ENCODE results near the gene SIGLEC11. TPM values are rescaled to one million over a fixed set of nuclear protein-coding genes. Genes with fewer than 3 reads are reported as not detected.
A peak's percentile ranks its signal among the peaks of the same experiment; 100 is the strongest.

SIGLEC11 gene
- polyA plus RNA-seq, 1 donor: 23.8 TPM

GRCh38 chr19:49983645-49984229 is 22.8 kb upstream of the SIGLEC11 start:
- H3K9me3 ChIP-seq (ENCODE audit: control insufficient read depth, low read depth, low read length): no peaks in the 10 kb centered on the region
- peaks cover 27% of the 10 kb centered on the region for H3K4me1 ChIP-seq (ENCODE audit: control insufficient read depth, insufficient read depth, low read length)
- H3K27me3 ChIP-seq (ENCODE audit: control insufficient read depth, insufficient read depth, low read length): no peaks in the 10 kb centered on the region
- no peak overlapping the region for H3K27ac ChIP-seq (ENCODE audit: low read length)
- peak in 1 of 2 donors; percentile 37 for DNase-seq
- H3K36me3 ChIP-seq (ENCODE audit: control insufficient read depth, insufficient read depth, low read length): peaks cover 48% of the 10 kb centered on the region
- WGBS (ENCODE audit: insufficient coverage, low lambda C conversion rate): no CpG with 5 or more reads among the region's 10 CpGs
- H3K4me3 ChIP-seq (ENCODE audit: low read length): no peak overlapping the region

- Histone ChIP-seq H3K27ac (ENCODE audit: low read length) (peak overlapping the region; percentile 90), H3K4me3 (ENCODE audit: low read length) (no peak overlapping the region), H3K36me3 (ENCODE audit: control insufficient read depth, insufficient read depth, low read length) (peaks cover 48% of the 10 kb centered on the region), H3K4me1 (ENCODE audit: control insufficient read depth, insufficient read depth, low read length) (peaks cover 37% of the 10 kb centered on the region), H3K27me3 (ENCODE audit: control insufficient read depth, insufficient read depth, low read length) (no peaks in the 10 kb centered on the region), H3K9me3 (ENCODE audit: control insufficient read depth, low read depth, low read length) (no peaks in the 10 kb centered on the region)
- DNase-seq: peak; percentile 90 to 95
- WGBS (ENCODE audit: insufficient coverage, low lambda C conversion rate): 40% methylated on average over 2 of the region's 21 CpGs
Measured at GRCh38 chr19:49981603-49982593, 20.9 kb upstream of the SIGLEC11 start.

- H3K27ac ChIP-seq (ENCODE audit: low read length): no peak overlapping the region
- no CpG with 5 or more reads among the region's 11 CpGs for WGBS (ENCODE audit: insufficient coverage, low lambda C conversion rate)
- peaks cover 34% of the 10 kb centered on the region for H3K36me3 ChIP-seq (ENCODE audit: control insufficient read depth, insufficient read depth, low read length)
- no peak overlapping the region for H3K4me3 ChIP-seq (ENCODE audit: low read length)
- no peak for DNase-seq
- no peaks in the 10 kb centered on the region for H3K27me3 ChIP-seq (ENCODE audit: control insufficient read depth, insufficient read depth, low read length)
- peaks cover 42% of the 10 kb centered on the region for H3K4me1 ChIP-seq (ENCODE audit: control insufficient read depth, insufficient read depth, low read length)
- no peaks in the 10 kb centered on the region for H3K9me3 ChIP-seq (ENCODE audit: control insufficient read depth, low read depth, low read length)
Measured at GRCh38 chr19:49978324-49978723, 17.4 kb upstream of the SIGLEC11 start.

- no CpG with 5 or more reads among the region's 18 CpGs for WGBS (ENCODE audit: insufficient coverage, low lambda C conversion rate)
- Histone ChIP-seq H3K4me3 (ENCODE audit: low read length) (no peak overlapping the region), H3K27me3 (ENCODE audit: control insufficient read depth, insufficient read depth, low read length) (no peaks in the 10 kb centered on the region), H3K9me3 (ENCODE audit: control insufficient read depth, low read depth, low read length) (no peaks in the 10 kb centered on the region), H3K27ac (ENCODE audit: low read length) (no peak overlapping the region), H3K36me3 (ENCODE audit: control insufficient read depth, insufficient read depth, low read length) (peaks cover 34% of the 10 kb centered on the region), H3K4me1 (ENCODE audit: control insufficient read depth, insufficient read depth, low read length) (peaks cover 37% of the 10 kb centered on the region)
- DNase-seq: no peak
Measured at GRCh38 chr19:49977881-49978280, 16.9 kb upstream of the SIGLEC11 start.

- WGBS (ENCODE audit: insufficient coverage, low lambda C conversion rate): no CpG with 5 or more reads among the region's 13 CpGs
- peaks cover 34% of the 10 kb centered on the region for H3K36me3 ChIP-seq (ENCODE audit: control insufficient read depth, insufficient read depth, low read length)
Measured at GRCh38 chr19:49977076-49977475, 16.1 kb upstream of the SIGLEC11 start.

GRCh38 chr19:49976496-49976895 is 15.5 kb upstream of the SIGLEC11 start:
- DNase-seq: peak in 1 of 2 donors; percentile 45
- peaks cover 34% of the 10 kb centered on the region for H3K4me1 ChIP-seq (ENCODE audit: control insufficient read depth, insufficient read depth, low read length)
- WGBS (ENCODE audit: insufficient coverage, low lambda C conversion rate): no CpG with 5 or more reads among the region's 3 CpGs
- no peaks in the 10 kb centered on the region for H3K9me3 ChIP-seq (ENCODE audit: control insufficient read depth, low read depth, low read length)
- peak overlapping the region; percentile 41 for H3K27ac ChIP-seq (ENCODE audit: low read length)
- H3K36me3 ChIP-seq (ENCODE audit: control insufficient read depth, insufficient read depth, low read length): peaks cover 31% of the 10 kb centered on the region
- H3K4me3 ChIP-seq (ENCODE audit: low read length): no peak overlapping the region
- no peaks in the 10 kb centered on the region for H3K27me3 ChIP-seq (ENCODE audit: control insufficient read depth, insufficient read depth, low read length)

More at GRCh38 chr19:49977076-49977475, 16.1 kb upstream of the SIGLEC11 start:
- H3K4me1 ChIP-seq (ENCODE audit: control insufficient read depth, insufficient read depth, low read length): peaks cover 33% of the 10 kb centered on the region
- no peak overlapping the region for H3K4me3 ChIP-seq (ENCODE audit: low read length)
- DNase-seq: peak; percentile 28 to 70
- H3K27ac ChIP-seq (ENCODE audit: low read length): peak overlapping the region; percentile 41
- H3K27me3 ChIP-seq (ENCODE audit: control insufficient read depth, insufficient read depth, low read length): no peaks in the 10 kb centered on the region
- H3K9me3 ChIP-seq (ENCODE audit: control insufficient read depth, low read depth, low read length): no peaks in the 10 kb centered on the region

- Histone ChIP-seq H3K9me3 (ENCODE audit: control insufficient read depth, low read depth, low read length) (no peaks in the 10 kb centered on the region), H3K27me3 (ENCODE audit: control insufficient read depth, insufficient read depth, low read length) (no peaks in the 10 kb centered on the region), H3K4me3 (ENCODE audit: low read length) (no peak overlapping the region), H3K4me1 (ENCODE audit: control insufficient read depth, insufficient read depth, low read length) (peaks cover 29% of the 10 kb centered on the region), H3K36me3 (ENCODE audit: control insufficient read depth, insufficient read depth, low read length) (peaks cover 29% of the 10 kb centered on the region), H3K27ac (ENCODE audit: low read length) (no peak overlapping the region)
- WGBS (ENCODE audit: insufficient coverage, low lambda C conversion rate): no CpG with 5 or more reads among the region's 7 CpGs
- no peak for DNase-seq
Measured at GRCh38 chr19:49975051-49975450, 14.1 kb upstream of the SIGLEC11 start.

- Histone ChIP-seq H3K27ac (ENCODE audit: low read length) (no peak overlapping the region), H3K36me3 (ENCODE audit: control insufficient read depth, insufficient read depth, low read length) (peaks cover 27% of the 10 kb centered on the region), H3K9me3 (ENCODE audit: control insufficient read depth, low read depth, low read length) (no peaks in the 10 kb centered on the region), H3K4me1 (ENCODE audit: control insufficient read depth, insufficient read depth, low read length) (peaks cover 29% of the 10 kb centered on the region), H3K4me3 (ENCODE audit: low read length) (no peak overlapping the region), H3K27me3 (ENCODE audit: control insufficient read depth, insufficient read depth, low read length) (no peaks in the 10 kb centered on the region)
- no peak for DNase-seq
- WGBS (ENCODE audit: insufficient coverage, low lambda C conversion rate): no CpG with 5 or more reads among the region's 18 CpGs
Measured at GRCh38 chr19:49973987-49974386, 13.0 kb upstream of the SIGLEC11 start.

GRCh38 chr19:49972841-49973240 is 11.9 kb upstream of the SIGLEC11 start:
- WGBS (ENCODE audit: insufficient coverage, low lambda C conversion rate): 83% methylated on average over 1 of the region's 6 CpGs
- peaks cover 28% of the 10 kb centered on the region for H3K4me1 ChIP-seq (ENCODE audit: control insufficient read depth, insufficient read depth, low read length)
- no peak overlapping the region for H3K4me3 ChIP-seq (ENCODE audit: low read length)
- DNase-seq: no peak
- H3K27me3 ChIP-seq (ENCODE audit: control insufficient read depth, insufficient read depth, low read length): no peaks in the 10 kb centered on the region
- H3K27ac ChIP-seq (ENCODE audit: low read length): no peak overlapping the region
- peaks cover 16% of the 10 kb centered on the region for H3K36me3 ChIP-seq (ENCODE audit: control insufficient read depth, insufficient read depth, low read length)
- no peaks in the 10 kb centered on the region for H3K9me3 ChIP-seq (ENCODE audit: control insufficient read depth, low read depth, low read length)

- Histone ChIP-seq H3K4me1 (ENCODE audit: control insufficient read depth, insufficient read depth, low read length) (peaks cover 19% of the 10 kb centered on the region), H3K9me3 (ENCODE audit: control insufficient read depth, low read depth, low read length) (no peaks in the 10 kb centered on the region), H3K4me3 (ENCODE audit: low read length) (no peak overlapping the region), H3K36me3 (ENCODE audit: control insufficient read depth, insufficient read depth, low read length) (peaks cover 12% of the 10 kb centered on the region), H3K27me3 (ENCODE audit: control insufficient read depth, insufficient read depth, low read length) (no peaks in the 10 kb centered on the region), H3K27ac (ENCODE audit: low read length) (no peak overlapping the region)
- DNase-seq: peak in 1 of 2 donors; percentile 36
- WGBS (ENCODE audit: insufficient coverage, low lambda C conversion rate): no CpG with 5 or more reads among the region's 12 CpGs
Measured at GRCh38 chr19:49971991-49972411, 11.0 kb upstream of the SIGLEC11 start.

Measured in large intestine (tissue), 3 donors.